Inflammatory macrophage (primary cell): ENCODE data around the gene SYF2.
"Not testable (repeated sequence)": the region's sequence is repeated elsewhere in the genome, so short reads cannot be mapped to it uniquely, and the experiment has no call there.

Experiments
- DNase-seq, 2 donors: peaks; one replicate each; pipeline ENCODE4 v3.0.0-alpha.2; 2020 to 2022
- total RNA-seq, 18 experiments: gene quantifications; one replicate each; lab custom pipeline; 2026; ENCODE audit warnings: mixed read lengths in 6 of 18, inconsistent platforms in 2 of 18; lab: John Stamatoyannopoulos, UW

SYF2 gene
- total RNA-seq = 18.6 to 57.2 (median 31.9) reads per million in 18 experiments

DNA sequence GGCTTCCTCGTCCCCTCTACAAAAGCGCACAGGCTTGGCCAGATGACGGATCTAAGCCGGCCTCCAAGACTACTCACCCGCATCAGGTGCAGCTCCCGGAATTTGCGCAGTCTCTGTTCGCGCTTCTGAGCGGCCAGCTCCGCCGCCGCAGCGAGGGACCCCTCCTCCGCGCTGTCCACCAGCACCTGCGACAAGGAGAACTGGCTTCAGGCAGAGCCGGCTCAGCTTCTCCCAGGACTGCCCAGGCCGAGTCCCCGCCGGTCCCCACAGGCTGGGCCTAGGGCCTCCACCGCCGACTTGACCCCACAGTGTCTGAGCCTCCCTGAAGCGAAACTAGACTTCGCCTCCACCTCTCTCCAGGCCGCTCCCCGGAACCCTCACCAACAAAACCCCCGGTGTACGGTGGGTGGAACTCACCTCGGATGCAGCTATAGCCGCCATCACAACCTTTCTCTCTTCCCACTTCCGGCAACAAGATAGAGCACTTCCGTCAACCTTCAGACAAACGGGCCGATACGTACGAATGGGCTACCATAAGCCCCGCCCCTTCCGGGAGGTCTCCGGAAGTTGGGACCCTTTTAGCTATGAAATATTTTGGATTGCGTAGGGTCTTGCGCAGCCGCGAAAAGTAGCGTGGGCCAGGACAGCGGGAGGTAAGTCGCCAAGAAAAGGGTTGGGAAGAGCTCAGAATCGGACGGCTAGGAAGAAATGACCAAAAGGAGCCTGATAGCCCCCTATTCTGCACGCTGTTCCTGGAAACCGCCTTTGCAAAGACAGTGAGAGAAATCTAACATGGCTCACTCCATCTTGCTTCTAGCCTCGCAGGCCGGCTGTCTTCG is at the start of gene SYF2:
SYF2 (minus strand) TSS at position 476 of the 839 bp plus-strand sequence; CDS start at position 441, 35 bp downstream.
- DNase-seq = peak; percentile 95 to 96

GRCh38 chr1:25279693-25280111 is 47.4 kb upstream of the SYF2 start:
- DNase-seq = not testable (repeated sequence)

GRCh38 chr1:25278790-25279189 is 46.5 kb upstream of the SYF2 start:
- not testable (repeated sequence) for DNase-seq

- DNase-seq = not testable (repeated sequence)
These were observed 46.1 kb upstream of the SYF2 start for GRCh38 chr1:25278358-25278757.

DNA sequence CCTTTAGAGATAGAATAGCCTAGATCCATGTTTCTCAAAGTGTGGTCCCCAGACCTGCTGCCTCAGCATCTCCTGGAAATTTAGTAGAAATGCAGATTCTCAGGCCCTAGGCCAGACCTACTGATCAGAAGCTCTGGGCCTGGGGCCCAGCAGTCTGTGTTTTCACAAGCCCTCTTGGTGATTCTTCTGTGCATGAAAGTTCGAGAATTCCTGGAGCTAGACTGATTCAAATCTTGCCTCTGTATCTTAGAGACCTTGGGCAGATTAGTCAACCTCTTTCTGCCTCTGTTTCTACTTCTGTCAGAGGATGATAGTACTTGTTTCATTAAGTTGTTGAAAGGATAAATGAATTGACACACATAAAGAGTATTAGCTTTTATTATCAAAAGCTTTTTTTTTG is 45.0 kb upstream of the SYF2 start:
- not testable (repeated sequence) for DNase-seq

- DNase-seq = not testable (repeated sequence)
These were observed 43.3 kb upstream of the SYF2 start for GRCh38 chr1:25275648-25276047.

DNA sequence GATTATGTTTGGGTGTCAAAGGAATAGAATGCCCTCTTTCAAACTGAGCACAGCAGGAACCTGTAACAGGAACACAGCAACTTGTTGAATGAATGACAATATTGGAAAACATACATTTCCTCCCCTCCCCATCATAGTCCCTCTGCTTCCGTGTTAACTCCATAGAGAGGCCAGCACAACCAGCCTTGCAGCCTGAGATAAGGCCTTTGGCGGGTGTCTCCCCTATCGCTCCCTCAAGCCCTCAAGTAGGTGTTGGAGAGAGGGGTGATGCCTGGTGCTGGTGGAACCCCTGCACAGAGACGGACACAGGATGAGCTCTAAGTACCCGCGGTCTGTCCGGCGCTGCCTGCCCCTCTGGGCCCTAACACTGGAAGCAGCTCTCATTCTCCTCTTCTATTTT is 39.9 kb upstream of the SYF2 start, which contains the start of gene RHD:
RHD (plus strand) TSS at position 272 of the 400 bp plus-strand sequence; CDS start at position 311, 39 bp downstream.
- not testable (repeated sequence) for DNase-seq

DNA sequence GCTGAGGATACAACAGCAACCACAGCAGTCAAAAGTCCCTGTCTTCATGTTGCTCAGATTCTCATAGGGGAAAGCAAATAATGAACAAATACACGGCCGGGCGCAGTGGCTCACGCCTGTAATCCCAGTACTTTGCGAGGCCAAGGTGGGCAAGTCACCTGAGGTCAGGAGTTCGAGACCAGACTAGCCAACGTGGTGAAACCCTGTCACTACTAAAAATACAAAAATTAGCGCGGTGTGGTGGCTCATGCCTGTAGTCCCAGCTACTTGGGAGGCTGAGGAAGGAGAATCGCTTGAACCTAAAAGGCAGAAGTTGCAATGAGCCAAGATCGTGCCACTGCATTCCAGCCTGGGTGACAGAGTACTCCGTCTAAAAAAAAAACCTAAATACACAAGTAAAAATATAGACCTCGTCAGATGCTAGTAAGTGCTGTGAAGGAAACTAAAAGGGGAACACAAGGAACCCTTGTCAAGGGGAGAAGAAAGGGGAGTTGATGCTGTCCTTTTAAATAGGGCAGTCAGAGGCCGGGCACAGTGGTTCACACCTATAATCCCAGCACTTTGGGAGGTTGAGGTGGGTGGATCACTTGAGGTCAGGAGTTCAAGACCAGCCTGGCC is 36.0 kb upstream of the SYF2 start:
- DNase-seq = not testable (repeated sequence)

GRCh38 chr1:25267288-25268142 is 35.2 kb upstream of the SYF2 start:
- peak; percentile 75 to 88 for DNase-seq

DNA sequence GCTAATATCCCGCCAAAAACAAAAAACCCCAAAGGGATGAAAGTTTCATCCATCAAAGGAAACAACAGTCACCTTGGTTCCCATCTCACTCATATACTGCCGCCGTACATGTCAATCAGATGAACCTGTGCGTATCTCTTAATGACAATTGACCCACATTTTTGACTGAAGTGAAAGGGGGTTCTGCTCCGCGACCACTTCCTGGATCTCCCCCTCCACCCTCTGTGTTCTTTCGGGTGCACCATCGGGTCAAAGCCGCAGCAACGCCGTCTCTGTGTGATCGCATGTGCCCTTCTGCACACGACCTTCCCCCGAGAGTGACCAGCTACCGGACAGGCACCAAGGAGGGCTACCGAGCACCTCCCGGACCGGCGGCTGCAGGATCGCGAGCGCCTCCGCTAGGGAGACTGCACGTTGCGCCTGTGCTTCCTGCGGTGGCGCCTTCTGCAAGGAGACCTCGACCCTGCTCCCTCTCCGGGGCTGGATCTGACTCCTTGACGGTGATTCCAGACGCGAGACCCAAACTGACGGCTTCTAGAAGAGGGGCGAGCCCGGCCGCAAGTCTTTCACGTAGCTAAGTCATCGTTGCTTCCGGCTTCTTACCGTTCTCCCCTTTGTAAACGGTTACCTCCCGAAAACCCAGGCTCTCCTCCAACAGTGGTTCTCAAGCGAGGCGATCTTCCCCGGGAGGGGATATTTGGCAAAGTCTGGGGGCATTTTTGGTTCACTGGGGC is 34.4 kb upstream of the SYF2 start:
- not testable (repeated sequence) for DNase-seq

GRCh38 chr1:25260336-25260735 is 28.0 kb upstream of the SYF2 start:
- not testable (repeated sequence) for DNase-seq

DNA sequence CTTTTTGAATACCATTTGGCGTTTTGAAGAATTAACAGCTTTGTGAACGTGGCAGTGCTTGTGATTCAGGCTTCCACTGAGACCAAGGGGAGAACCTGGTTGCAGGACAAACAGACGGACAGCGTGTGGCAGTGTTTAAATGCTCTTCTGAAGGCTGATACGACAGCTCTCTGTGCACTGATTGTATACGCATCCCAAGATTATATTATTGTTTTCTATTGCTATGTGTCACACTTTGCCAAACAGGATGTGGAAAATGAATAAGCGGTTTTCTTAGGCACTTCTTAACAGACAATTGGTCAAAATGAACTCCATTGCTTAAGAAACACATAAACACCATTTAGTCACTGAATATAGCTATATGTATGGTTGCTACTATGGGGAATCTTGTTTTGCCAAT is 27.5 kb upstream of the SYF2 start:
- peak; percentile 30 to 40 for DNase-seq

DNA sequence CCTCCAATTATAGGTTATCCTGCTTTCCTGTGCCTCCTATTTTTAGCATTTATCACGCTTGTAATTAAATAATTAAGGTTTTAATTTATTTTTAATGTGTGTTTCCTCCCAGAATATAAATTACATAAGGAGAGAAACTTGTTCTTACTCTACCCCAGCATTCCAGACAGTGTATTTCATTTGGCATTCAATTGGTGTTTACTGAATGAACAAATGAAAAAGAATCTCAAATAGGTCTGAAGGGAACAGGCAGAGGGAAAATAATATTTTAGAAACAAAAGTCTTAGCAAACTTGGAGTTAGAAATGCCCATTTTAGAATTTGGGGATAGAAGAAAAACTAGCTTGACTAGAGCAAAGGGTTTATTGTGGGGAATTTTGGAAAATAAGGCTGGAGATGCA is 24.9 kb upstream of the SYF2 start:
- DNase-seq = no peak

DNA sequence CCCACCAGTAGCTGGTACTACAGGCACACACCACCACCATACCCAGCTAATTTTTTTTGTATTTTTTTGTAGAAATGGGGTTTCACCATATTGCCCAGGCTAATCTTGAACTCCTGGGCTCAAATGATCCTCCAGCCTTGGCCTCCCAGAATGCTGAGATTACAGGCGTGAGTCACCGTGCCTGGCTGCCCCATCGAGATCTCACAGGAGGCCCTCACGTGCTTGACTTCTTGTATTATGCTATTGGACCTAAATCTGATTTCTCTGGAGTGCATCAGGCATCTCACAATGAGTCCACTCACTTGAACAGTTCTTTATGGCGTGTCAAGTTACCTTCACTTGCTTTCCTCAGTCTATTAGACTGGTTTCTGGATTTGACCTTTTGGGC is 24.3 kb upstream of the SYF2 start:
- DNase-seq = no peak

DNA sequence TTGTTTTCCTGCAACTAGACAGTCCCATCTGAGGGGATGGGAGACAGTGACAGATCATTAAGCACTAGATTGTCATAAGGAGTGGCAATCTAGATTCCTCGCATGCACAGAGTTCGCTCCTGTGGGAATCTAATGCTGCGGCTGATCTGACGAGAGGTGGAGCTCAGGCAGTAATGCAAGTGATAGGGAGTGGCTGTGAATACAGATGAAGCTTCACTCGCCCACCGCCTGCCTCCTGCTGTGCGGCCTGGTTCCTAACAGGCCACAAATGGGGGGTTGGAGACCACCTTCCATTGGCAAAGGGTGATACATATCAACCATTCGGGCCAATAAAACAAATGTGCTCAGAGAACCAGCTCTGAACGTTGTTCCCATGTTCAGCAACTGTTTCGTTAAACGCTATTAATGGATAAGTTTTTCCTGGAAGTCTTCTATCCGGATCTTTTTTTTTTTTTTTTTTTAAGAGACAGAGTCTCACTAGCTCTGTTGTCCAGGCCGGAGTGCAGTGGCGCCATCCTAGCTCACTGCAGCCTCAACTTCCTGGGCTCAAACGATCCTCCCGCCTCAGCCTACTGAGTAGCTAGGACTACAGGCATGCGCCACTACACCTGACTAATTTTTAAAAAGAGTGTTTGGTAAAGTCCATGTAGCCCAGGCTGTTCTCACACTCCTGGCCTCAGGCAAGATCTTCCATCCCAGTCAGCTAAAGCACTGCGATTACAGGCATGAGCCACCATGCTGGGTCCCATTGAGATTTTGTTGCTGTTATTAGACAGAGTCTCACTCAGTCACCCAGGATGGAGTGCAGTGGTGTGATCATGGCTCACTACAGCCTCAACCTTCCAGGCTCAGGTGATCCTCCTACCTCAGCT is 23.6 kb upstream of the SYF2 start:
- DNase-seq = no peak

- no peak for DNase-seq
These were observed 21.6 kb upstream of the SYF2 start for GRCh38 chr1:25253911-25254310.

- no peak for DNase-seq
These were observed 15.8 kb upstream of the SYF2 start for GRCh38 chr1:25247829-25248754.

DNA sequence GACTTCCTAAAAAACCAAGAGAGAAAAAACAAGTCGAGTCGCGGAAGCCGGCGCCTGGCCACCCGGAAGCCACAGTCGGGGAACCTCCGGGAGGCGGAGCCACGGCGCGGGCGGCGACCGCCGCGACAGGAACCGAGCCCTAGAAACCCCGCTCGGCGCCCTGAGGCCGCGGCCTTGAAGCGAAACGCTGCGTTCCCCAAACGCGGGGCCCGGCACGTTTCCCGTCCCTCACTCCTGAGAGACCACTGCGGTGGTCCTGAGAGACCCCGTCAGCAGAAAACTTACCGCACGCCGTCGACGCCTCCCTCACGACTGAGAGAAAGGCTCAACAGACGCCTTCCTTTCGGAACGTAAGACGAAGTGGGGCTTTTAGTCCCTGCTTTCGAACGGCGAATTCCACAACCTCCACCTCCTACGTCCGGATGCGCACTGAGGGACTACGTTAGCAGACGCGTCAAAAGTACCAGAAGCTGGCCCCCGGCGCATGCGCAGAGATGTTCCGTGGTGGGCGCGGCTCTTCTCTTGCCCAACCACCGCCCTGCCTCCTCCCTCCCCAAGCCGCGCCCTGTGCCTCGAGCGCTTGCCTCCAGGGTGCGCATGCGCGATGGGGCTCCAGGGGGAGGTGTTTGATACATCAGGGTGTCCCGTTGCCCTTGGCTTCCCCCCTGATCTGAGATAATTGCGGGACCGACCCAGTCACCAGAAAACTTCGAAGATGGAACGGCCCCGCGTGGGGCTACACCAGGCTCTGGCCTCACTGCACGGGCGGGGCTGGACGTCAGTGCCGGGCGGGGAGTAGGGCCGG is 14.9 kb upstream of the SYF2 start, which contains the start of gene RSRP1:
RSRP1 (minus strand) TSS at position 431 of the 805 bp plus-strand sequence. CDS start 491 bp downstream, outside the sequence.
- DNase-seq = peak; percentile 99

GRCh38 chr1:25246600-25247023 is 14.3 kb upstream of the SYF2 start:
- DNase-seq = peak in 1 of 2 donors; percentile 10
